ENCODE results near the gene PPFIA2. TPM values are rescaled to one million over a fixed set of nuclear protein-coding genes. Genes with fewer than 3 reads are reported as not detected.

The PPFIA2 gene
- polyA plus RNA-seq, 1 donor (not counting 4 experiments of a cell fraction or from before 2014, with no cell fraction given): not detected

DNA sequence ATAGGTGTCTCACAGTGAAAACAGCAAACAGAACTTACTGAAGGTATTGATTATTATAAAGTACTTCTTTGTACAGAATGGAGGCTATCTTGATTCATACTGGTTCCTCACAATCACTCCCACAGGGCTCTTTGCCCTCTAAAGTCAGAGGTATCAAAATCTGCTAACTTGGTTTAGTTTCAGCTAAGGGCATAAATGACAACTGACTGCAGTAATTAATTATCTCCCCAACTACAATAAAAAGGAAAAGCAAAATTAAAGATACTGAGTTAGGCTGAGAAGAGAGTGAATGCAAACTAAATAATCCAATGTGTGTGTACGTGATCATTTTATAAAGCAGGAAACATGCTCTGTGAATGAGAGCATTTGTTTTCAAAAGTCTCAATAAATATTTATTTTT is 342.6 kb downstream of the PPFIA2 start:
- H3K4me2 ChIP-seq (ENCODE audit: control insufficient read depth, extremely low read depth, insufficient read depth, low read depth, low read length): no peak overlapping the region
- dilution Hi-C loops (cut with MboI; ENCODE audit: extremely low pct_ligation_motif_present, low sequenced_read_pairs): no loop called here
- no peaks in the 10 kb centered on the region for H3K27me3 ChIP-seq (ENCODE audit: control insufficient read depth, extremely low read depth, insufficient read depth, low read length)
- no peaks in the 10 kb centered on the region for H3K36me3 ChIP-seq (ENCODE audit: control insufficient read depth in 2 of 2, extremely low read depth in 1 of 2, insufficient read depth in 2 of 2, low read length in 2 of 2)
- TF ChIP-seq, protein P1, sequence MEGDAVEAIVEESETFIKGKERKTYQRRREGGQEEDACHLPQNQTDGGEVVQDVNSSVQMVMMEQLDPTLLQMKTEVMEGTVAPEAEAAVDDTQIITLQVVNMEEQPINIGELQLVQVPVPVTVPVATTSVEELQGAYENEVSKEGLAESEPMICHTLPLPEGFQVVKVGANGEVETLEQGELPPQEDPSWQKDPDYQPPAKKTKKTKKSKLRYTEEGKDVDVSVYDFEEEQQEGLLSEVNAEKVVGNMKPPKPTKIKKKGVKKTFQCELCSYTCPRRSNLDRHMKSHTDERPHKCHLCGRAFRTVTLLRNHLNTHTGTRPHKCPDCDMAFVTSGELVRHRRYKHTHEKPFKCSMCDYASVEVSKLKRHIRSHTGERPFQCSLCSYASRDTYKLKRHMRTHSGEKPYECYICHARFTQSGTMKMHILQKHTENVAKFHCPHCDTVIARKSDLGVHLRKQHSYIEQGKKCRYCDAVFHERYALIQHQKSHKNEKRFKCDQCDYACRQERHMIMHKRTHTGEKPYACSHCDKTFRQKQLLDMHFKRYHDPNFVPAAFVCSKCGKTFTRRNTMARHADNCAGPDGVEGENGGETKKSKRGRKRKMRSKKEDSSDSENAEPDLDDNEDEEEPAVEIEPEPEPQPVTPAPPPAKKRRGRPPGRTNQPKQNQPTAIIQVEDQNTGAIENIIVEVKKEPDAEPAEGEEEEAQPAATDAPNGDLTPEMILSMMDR (optimal IDR thresholded peaks at IDR 0.05 in 1 of 3, IDR thresholded peaks at IDR 0.05 in 1 of 3, conservative IDR thresholded peaks at IDR 0.05 in 1 of 3; ENCODE audit: extremely low read depth in 1 of 3, insufficient read depth in 2 of 3, low read length in 3 of 3): no peak
- no peak for TF ChIP-seq EZH2 (IDR thresholded peaks at IDR 0.05; ENCODE audit: low read length)
- H3K9me1 ChIP-seq (ENCODE audit: control insufficient read depth, extremely low read depth, insufficient read depth, low read length): no peaks in the 10 kb centered on the region
- H3K4me3 ChIP-seq (ENCODE audit: control insufficient read depth in 2 of 3, extremely low read depth in 1 of 3, insufficient read depth in 2 of 3, low read depth in 1 of 3, low read length in 3 of 3): no peak overlapping the region
- H2AFZ ChIP-seq (ENCODE audit: control insufficient read depth, low read length): no peak overlapping the region
- FAIRE-seq (no peak), DNase-seq (ENCODE audit: low read depth, low spot score) (no peak)
- no peak overlapping the region for H3K27ac ChIP-seq (ENCODE audit: control insufficient read depth, insufficient read depth, low read length)
- H4K20me1 ChIP-seq (ENCODE audit: control insufficient read depth, extremely low read depth, insufficient read depth, low read length): no peaks in the 10 kb centered on the region
- H3K4me1 ChIP-seq (ENCODE audit: control insufficient read depth, extremely low read depth, insufficient read depth, low read length): no peaks in the 10 kb centered on the region
- no peaks in the 10 kb centered on the region for H3K9me3 ChIP-seq (ENCODE audit: control insufficient read depth, low read depth, low read length)
- no peak overlapping the region for H3K9ac ChIP-seq (ENCODE audit: control insufficient read depth, extremely low read depth, insufficient read depth, low read length)
- H3K79me2 ChIP-seq (ENCODE audit: control insufficient read depth, insufficient read depth, low read length): no peaks in the 10 kb centered on the region

DNA sequence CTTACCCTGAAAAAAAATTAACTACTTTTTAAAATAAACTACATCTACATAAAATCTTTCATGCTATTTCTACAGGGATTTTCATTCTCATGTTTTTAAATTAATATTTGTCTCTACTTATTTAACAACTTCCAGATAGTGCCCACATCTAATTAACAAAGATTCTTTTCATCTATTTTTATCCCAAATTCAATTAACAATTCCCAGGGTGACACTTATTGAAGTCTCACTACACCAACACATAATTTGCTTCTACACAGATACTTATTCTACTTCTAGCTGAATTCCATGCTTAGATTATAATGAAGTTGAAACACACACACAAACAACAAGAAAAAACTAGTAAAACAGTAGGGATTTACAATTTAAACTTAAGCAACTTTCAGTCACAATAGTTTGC is 344.7 kb downstream of the PPFIA2 start:
- no peaks in the 10 kb centered on the region for H3K9me3 ChIP-seq (ENCODE audit: control insufficient read depth, low read depth, low read length)
- no peaks in the 10 kb centered on the region for H3K9me1 ChIP-seq (ENCODE audit: control insufficient read depth, extremely low read depth, insufficient read depth, low read length)
- TF ChIP-seq, protein P1 (optimal IDR thresholded peaks at IDR 0.05 in 1 of 3, IDR thresholded peaks at IDR 0.05 in 1 of 3, conservative IDR thresholded peaks at IDR 0.05 in 1 of 3; ENCODE audit: extremely low read depth in 1 of 3, insufficient read depth in 2 of 3, low read length in 3 of 3): no peak
- TF ChIP-seq EZH2 (IDR thresholded peaks at IDR 0.05; ENCODE audit: low read length): no peak
- H3K27me3 ChIP-seq (ENCODE audit: control insufficient read depth, extremely low read depth, insufficient read depth, low read length): no peaks in the 10 kb centered on the region
- no peaks in the 10 kb centered on the region for H4K20me1 ChIP-seq (ENCODE audit: control insufficient read depth, extremely low read depth, insufficient read depth, low read length)
- DNase-seq (ENCODE audit: low read depth, low spot score): no peak
- no peaks in the 10 kb centered on the region for H3K79me2 ChIP-seq (ENCODE audit: control insufficient read depth, insufficient read depth, low read length)
- no peaks in the 10 kb centered on the region for H3K4me1 ChIP-seq (ENCODE audit: control insufficient read depth, extremely low read depth, insufficient read depth, low read length)
- no peak overlapping the region for H3K9ac ChIP-seq (ENCODE audit: control insufficient read depth, extremely low read depth, insufficient read depth, low read length)
- no peaks in the 10 kb centered on the region for H3K36me3 ChIP-seq (ENCODE audit: control insufficient read depth in 2 of 2, extremely low read depth in 1 of 2, insufficient read depth in 2 of 2, low read length in 2 of 2)
- FAIRE-seq: no peak
- H3K4me2 ChIP-seq (ENCODE audit: control insufficient read depth, extremely low read depth, insufficient read depth, low read depth, low read length): no peak overlapping the region
- H3K27ac ChIP-seq (ENCODE audit: control insufficient read depth, insufficient read depth, low read length): no peak overlapping the region
- no peak overlapping the region for H2AFZ ChIP-seq (ENCODE audit: control insufficient read depth, low read length)
- no peak overlapping the region for H3K4me3 ChIP-seq (ENCODE audit: control insufficient read depth in 2 of 3, extremely low read depth in 1 of 3, insufficient read depth in 2 of 3, low read depth in 1 of 3, low read length in 3 of 3)
- dilution Hi-C loops (cut with MboI; ENCODE audit: extremely low pct_ligation_motif_present, low sequenced_read_pairs): no loop called here
